ENCODE data around the gene SIGMAR1.

GRCh38 chr9:34648673-34649072, 11.1 kb upstream of the SIGMAR1 start:
- TF ChIP-seq POLR2A (IDR thresholded peaks at IDR 0.05; ENCODE audit: low read depth, low read length) (no peak), TAF1 (IDR thresholded peaks at IDR 0.05; ENCODE audit: borderline replicate concordance, low read depth, low read length) (no peak)
